Upper lobe of left lung (tissue), 6 donors: ENCODE data around the gene LAMB4. TPM values are rescaled to one million over a fixed set of nuclear protein-coding genes. Genes with fewer than 3 reads are reported as not detected.

Experiments
- ATAC-seq, 2 donors: fragments of 200-7000 bp; cut with Tn5 transposase; one replicate each; pipeline ENCODE4 v1.9.1; 2022; ENCODE audit warnings: mild to moderate bottlenecking in 2 of 2, moderate library complexity in 2 of 2; ENCODE audit not compliant: low FRiP score in 2 of 2
- DNase-seq, 2 donors: peaks; one replicate each; pipeline ENCODE4 v3.0.0-alpha.2; 2019 to 2020
- H3K27ac ChIP-seq, 4 donors: fragments of 200-600 bp; sonication (generic); one replicate each; pipeline ENCODE4 v1.5.1; 2016 to 2019
- H3K27me3 ChIP-seq, 4 donors: fragments of 200-600 bp; sonication (generic); one replicate each; pipeline ENCODE4 v1.5.1; 2017 to 2019
- H3K36me3 ChIP-seq, 4 donors: fragments of 200-600 bp; sonication (generic); one replicate each; pipeline ENCODE4 v1.5.1; 2016 to 2019
- H3K4me1 ChIP-seq, 4 donors: fragments of 200-600 bp; sonication (generic); one replicate each; pipeline ENCODE4 v1.5.1; 2018 to 2019
- H3K4me3 ChIP-seq, 4 donors: fragments of 200-600 bp; sonication (generic); one replicate each; pipeline ENCODE4 v1.5.1; 2017 to 2019; ENCODE audit warnings: mild to moderate bottlenecking in 2 of 4, moderate library complexity in 1 of 4
- H3K9me3 ChIP-seq, 4 donors: fragments of 200-600 bp; sonication (generic); one replicate each; pipeline ENCODE4 v1.5.1; 2018 to 2019
- CTCF ChIP-seq, 6 experiments: fragments of 450-650 bp in 4 of 6; fragments of 200-600 bp in 2 of 6; sonication (generic) in 2 of 6; IDR thresholded peaks; one replicate each; pipeline ENCODE4 v1.5.1; 2016 to 2019; ENCODE audit warnings: antibody characterized with exemption in 6 of 6
- EP300 ChIP-seq, 4 donors: sonication (generic); formaldehyde crosslinking; IDR thresholded peaks; one replicate each; pipeline ENCODE4 v1.5.1; 2017; ENCODE audit warnings: antibody characterized with exemption in 4 of 4, control low read depth in 2 of 4
- POLR2A ChIP-seq, 4 donors: fragments of 450-650 bp; IDR thresholded peaks; one replicate each; pipeline ENCODE4 v1.5.1; 2016 to 2017; ENCODE audit warnings: antibody characterized with exemption in 4 of 4, mild to moderate bottlenecking in 2 of 4
- POLR2AphosphoS5 ChIP-seq, 2 donors: sonication (generic); formaldehyde crosslinking; IDR thresholded peaks; one replicate each; pipeline ENCODE4 v1.5.1; 2017; ENCODE audit warnings: antibody characterized with exemption in 2 of 2
- WGBS, 2 donors: methylation state at CpG; one replicate each; pipeline ENCODE4 v1.1.5; 2017 to 2018; 5-methylcytosine and 5-hydroxymethylcytosine counted together
- total RNA-seq, 6 donors: library from RNA; depleted of rRNA in 4 of 6; stranded (reverse); fragments of >200 nt in 4 of 6; gene quantifications; one replicate each; pipeline versions ENCODE4 v1.1.0 to v1.2.1, GENCODE V29; 2016 to 2021
- donor health status: DM: no; HTN: no; CAD: no; lungs with moderate emphysema.
- donor health status: DM: no; HTN: yes; CAD: no; lungs with severe emphysema.

Gene LAMB4
- total RNA-seq, 6 donors from 2014 or later = 0.10 to 18.9 (median 0.47) TPM; not detected in 2

GRCh38 chr7:107989618-107990373, 140.4 kb downstream of the LAMB4 start:
- peak overlapping the region in 3 of 4 donors; percentile 2 to 42 (median 25) for H3K27ac ChIP-seq
- TF ChIP-seq POLR2A (IDR thresholded peaks at IDR 0.05) = no peak
- TF ChIP-seq POLR2AphosphoS5 (IDR thresholded peaks at IDR 0.05) = no peak
- TF ChIP-seq CTCF (IDR thresholded peaks at IDR 0.05) = no peak
- TF ChIP-seq EP300 (IDR thresholded peaks at IDR 0.05) = no peak
- no peak overlapping the region for H3K4me3 ChIP-seq
- H3K4me1 ChIP-seq = no peaks in the 10 kb centered on the region
- H3K27me3 ChIP-seq = no peaks in the 10 kb centered on the region
- no peaks in the 10 kb centered on the region for H3K9me3 ChIP-seq
- DNase-seq (no peak), ATAC-seq (no peak)
- H3K36me3 ChIP-seq = peaks cover 0 to 30% (median 0%) of the 10 kb centered on the region in 4 donors
- WGBS, 2 donors = 81 to 83% methylated on average over 9 of the region's 9 CpGs

- 36 to 42% methylated on average over 2 of the region's 2 CpGs for WGBS, 2 donors
- Histone ChIP-seq H3K27me3 (no peaks in the 10 kb centered on the region), H3K27ac (no peak overlapping the region), H3K4me1 (peaks cover 0 to 17% (median 9%) of the 10 kb centered on the region in 4 donors), H3K9me3 (no peaks in the 10 kb centered on the region), H3K4me3 (no peak overlapping the region), H3K36me3 (peaks cover 0 to 29% (median 0%) of the 10 kb centered on the region in 4 donors)
- DNase-seq (no peak), ATAC-seq (no peak)
- TF ChIP-seq CTCF (IDR thresholded peaks at IDR 0.05) = peak in 1 of 6 experiments; percentile 18
- no peak for TF ChIP-seq EP300 (IDR thresholded peaks at IDR 0.05)
Measured at GRCh38 chr7:107982918-107983389, 147.2 kb downstream of the LAMB4 start.

GRCh38 chr7:107982042-107982840, 147.9 kb downstream of the LAMB4 start:
- H3K27ac ChIP-seq = no peak overlapping the region
- TF ChIP-seq CTCF (IDR thresholded peaks at IDR 0.05) (no peak), EP300 (IDR thresholded peaks at IDR 0.05) (no peak), POLR2A (IDR thresholded peaks at IDR 0.05) (no peak), POLR2AphosphoS5 (IDR thresholded peaks at IDR 0.05) (no peak)
- DNase-seq (no peak), ATAC-seq (no peak)
- 62 to 66% methylated on average over 9 of the region's 9 CpGs for whole genome bisulfite sequencing, 2 donors
- peaks cover 0 to 17% (median 9%) of the 10 kb centered on the region in 4 donors for H3K4me1 ChIP-seq
- H3K4me3 ChIP-seq = no peak overlapping the region
- no peaks in the 10 kb centered on the region for H3K9me3 ChIP-seq
- no peaks in the 10 kb centered on the region for H3K27me3 ChIP-seq
- H3K36me3 ChIP-seq = peaks cover 0 to 28% (median 0%) of the 10 kb centered on the region in 4 donors

GRCh38 chr7:107981466-107981865, 148.7 kb downstream of the LAMB4 start:
- H3K4me1 ChIP-seq = peaks cover 0 to 17% (median 9%) of the 10 kb centered on the region in 4 donors
- no peaks in the 10 kb centered on the region for H3K27me3 ChIP-seq
- ATAC-seq (no peak), DNase-seq (no peak)
- H3K27ac ChIP-seq = no peak overlapping the region
- 72 to 82% methylated on average over 4 of the region's 4 CpGs for WGBS, 2 donors
- H3K36me3 ChIP-seq = peaks cover 0 to 27% (median 0%) of the 10 kb centered on the region in 4 donors
- no peak overlapping the region for H3K4me3 ChIP-seq
- no peaks in the 10 kb centered on the region for H3K9me3 ChIP-seq
- no peak for TF ChIP-seq POLR2AphosphoS5 (IDR thresholded peaks at IDR 0.05)
- TF ChIP-seq CTCF (IDR thresholded peaks at IDR 0.05) = no peak
- no peak for TF ChIP-seq POLR2A (IDR thresholded peaks at IDR 0.05)
